ENCODE data around the gene PDCD5.

DNA sequence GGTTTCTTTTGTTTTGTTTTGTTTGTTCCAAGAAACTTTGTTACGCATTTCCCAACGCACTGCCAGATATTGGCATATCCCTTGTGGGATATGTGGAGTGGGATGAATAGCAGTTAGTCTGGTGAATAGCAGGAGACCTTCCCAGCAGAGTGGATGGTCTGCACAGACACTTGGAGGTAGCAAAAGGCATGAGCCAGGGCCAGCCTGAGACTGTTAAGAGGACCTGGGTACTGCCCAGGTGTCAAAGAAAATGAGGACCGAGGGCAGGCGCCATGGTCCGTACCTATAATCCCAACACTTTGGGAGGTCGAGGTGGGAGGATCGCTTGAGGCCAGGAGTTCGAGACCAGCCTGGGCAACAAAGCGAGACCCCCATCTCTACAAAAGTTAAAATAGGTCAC, 13.5 kb upstream of the PDCD5 start:
- TF ChIP-seq, protein P1, sequence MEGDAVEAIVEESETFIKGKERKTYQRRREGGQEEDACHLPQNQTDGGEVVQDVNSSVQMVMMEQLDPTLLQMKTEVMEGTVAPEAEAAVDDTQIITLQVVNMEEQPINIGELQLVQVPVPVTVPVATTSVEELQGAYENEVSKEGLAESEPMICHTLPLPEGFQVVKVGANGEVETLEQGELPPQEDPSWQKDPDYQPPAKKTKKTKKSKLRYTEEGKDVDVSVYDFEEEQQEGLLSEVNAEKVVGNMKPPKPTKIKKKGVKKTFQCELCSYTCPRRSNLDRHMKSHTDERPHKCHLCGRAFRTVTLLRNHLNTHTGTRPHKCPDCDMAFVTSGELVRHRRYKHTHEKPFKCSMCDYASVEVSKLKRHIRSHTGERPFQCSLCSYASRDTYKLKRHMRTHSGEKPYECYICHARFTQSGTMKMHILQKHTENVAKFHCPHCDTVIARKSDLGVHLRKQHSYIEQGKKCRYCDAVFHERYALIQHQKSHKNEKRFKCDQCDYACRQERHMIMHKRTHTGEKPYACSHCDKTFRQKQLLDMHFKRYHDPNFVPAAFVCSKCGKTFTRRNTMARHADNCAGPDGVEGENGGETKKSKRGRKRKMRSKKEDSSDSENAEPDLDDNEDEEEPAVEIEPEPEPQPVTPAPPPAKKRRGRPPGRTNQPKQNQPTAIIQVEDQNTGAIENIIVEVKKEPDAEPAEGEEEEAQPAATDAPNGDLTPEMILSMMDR (conservative IDR thresholded peaks at IDR 0.05; ENCODE audit: low read depth in 2 of 2), result no peak
- no peak for TF ChIP-seq EZH2phosphoT487 (IDR thresholded peaks at IDR 0.05; ENCODE audit: unreplicated experiment)
- TF ChIP-seq, protein P2, sequence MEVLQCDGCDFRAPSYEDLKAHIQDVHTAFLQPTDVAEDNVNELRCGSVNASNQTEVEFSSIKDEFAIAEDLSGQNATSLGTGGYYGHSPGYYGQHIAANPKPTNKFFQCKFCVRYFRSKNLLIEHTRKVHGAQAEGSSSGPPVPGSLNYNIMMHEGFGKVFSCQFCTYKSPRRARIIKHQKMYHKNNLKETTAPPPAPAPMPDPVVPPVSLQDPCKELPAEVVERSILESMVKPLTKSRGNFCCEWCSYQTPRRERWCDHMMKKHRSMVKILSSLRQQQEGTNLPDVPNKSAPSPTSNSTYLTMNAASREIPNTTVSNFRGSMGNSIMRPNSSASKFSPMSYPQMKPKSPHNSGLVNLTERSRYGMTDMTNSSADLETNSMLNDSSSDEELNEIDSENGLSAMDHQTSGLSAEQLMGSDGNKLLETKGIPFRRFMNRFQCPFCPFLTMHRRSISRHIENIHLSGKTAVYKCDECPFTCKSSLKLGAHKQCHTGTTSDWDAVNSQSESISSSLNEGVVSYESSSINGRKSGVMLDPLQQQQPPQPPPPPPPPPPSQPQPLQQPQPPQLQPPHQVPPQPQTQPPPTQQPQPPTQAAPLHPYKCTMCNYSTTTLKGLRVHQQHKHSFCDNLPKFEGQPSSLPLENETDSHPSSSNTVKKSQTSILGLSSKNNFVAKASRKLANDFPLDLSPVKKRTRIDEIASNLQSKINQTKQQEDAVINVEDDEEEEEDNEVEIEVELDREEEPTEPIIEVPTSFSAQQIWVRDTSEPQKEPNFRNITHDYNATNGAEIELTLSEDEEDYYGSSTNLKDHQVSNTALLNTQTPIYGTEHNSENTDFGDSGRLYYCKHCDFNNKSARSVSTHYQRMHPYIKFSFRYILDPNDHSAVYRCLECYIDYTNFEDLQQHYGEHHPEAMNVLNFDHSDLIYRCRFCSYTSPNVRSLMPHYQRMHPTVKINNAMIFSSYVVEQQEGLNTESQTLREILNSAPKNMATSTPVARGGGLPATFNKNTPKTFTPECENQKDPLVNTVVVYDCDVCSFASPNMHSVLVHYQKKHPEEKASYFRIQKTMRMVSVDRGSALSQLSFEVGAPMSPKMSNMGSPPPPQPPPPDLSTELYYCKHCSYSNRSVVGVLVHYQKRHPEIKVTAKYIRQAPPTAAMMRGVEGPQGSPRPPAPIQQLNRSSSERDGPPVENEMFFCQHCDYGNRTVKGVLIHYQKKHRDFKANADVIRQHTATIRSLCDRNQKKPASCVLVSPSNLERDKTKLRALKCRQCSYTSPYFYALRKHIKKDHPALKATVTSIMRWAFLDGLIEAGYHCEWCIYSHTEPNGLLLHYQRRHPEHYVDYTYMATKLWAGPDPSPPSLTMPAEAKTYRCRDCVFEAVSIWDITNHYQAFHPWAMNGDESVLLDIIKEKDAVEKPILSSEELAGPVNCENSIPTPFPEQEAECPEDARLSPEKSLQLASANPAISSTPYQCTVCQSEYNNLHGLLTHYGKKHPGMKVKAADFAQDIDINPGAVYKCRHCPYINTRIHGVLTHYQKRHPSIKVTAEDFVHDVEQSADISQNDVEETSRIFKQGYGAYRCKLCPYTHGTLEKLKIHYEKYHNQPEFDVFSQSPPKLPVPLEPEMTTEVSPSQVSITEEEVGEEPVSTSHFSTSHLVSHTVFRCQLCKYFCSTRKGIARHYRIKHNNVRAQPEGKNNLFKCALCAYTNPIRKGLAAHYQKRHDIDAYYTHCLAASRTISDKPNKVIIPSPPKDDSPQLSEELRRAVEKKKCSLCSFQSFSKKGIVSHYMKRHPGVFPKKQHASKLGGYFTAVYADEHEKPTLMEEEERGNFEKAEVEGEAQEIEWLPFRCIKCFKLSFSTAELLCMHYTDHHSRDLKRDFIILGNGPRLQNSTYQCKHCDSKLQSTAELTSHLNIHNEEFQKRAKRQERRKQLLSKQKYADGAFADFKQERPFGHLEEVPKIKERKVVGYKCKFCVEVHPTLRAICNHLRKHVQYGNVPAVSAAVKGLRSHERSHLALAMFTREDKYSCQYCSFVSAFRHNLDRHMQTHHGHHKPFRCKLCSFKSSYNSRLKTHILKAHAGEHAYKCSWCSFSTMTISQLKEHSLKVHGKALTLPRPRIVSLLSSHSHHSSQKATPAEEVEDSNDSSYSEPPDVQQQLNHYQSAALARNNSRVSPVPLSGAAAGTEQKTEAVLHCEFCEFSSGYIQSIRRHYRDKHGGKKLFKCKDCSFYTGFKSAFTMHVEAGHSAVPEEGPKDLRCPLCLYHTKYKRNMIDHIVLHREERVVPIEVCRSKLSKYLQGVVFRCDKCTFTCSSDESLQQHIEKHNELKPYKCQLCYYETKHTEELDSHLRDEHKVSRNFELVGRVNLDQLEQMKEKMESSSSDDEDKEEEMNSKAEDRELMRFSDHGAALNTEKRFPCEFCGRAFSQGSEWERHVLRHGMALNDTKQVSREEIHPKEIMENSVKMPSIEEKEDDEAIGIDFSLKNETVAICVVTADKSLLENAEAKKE (CRISPR knock-in tag; IDR thresholded peaks at IDR 0.05), result no peak
- TF ChIP-seq EZH2 (IDR thresholded peaks at IDR 0.05; ENCODE audit: low read depth, unreplicated experiment), result no peak
- no peak for TF ChIP-seq POLR2AphosphoS5 (IDR thresholded peaks at IDR 0.05; ENCODE audit: low read depth)
- no peak for TF ChIP-seq REST (IDR thresholded peaks at IDR 0.05; ENCODE audit: unreplicated experiment)

Data from GM23338 (cell line).